Measurements from ENCODE around the gene PLXNC1.

The PLXNC1 gene

GRCh38 chr12:94248582-94248981, 100.2 kb downstream of the PLXNC1 start:
- in situ Hi-C loops (cut with MboI; ENCODE audit: low pct_unique_long_range_greater_than_20kb, low sequenced_read_pairs): no loop called here

GRCh38 chr12:94250130-94250529, 101.8 kb downstream of the PLXNC1 start:
- DNase-seq: no peak
- in situ Hi-C loops (cut with MboI; ENCODE audit: low pct_unique_long_range_greater_than_20kb, low sequenced_read_pairs): no loop called here

More at GRCh38 chr12:94248582-94248981, 100.2 kb downstream of the PLXNC1 start:
- no peak for DNase-seq

- no peak for DNase-seq
- in situ Hi-C loops (cut with MboI; ENCODE audit: low pct_unique_long_range_greater_than_20kb, low sequenced_read_pairs): no loop called here
These were observed 105.9 kb downstream of the PLXNC1 start for GRCh38 chr12:94254270-94254669.

GRCh38 chr12:94255006-94255405, 106.6 kb downstream of the PLXNC1 start:
- no peak for DNase-seq
- in situ Hi-C loops (cut with MboI; ENCODE audit: low pct_unique_long_range_greater_than_20kb, low sequenced_read_pairs): no loop called here

- in situ Hi-C loops (cut with MboI; ENCODE audit: low pct_unique_long_range_greater_than_20kb, low sequenced_read_pairs): no loop called here
- DNase-seq: no peak
These were observed 107.1 kb downstream of the PLXNC1 start for GRCh38 chr12:94255428-94255827.

GRCh38 chr12:94258593-94258992, 110.2 kb downstream of the PLXNC1 start:
- DNase-seq: no peak
- in situ Hi-C loops (cut with MboI; ENCODE audit: low pct_unique_long_range_greater_than_20kb, low sequenced_read_pairs): no loop called here

GRCh38 chr12:94260017-94260416, 111.6 kb downstream of the PLXNC1 start:
- in situ Hi-C loops (cut with MboI; ENCODE audit: low pct_unique_long_range_greater_than_20kb, low sequenced_read_pairs): no loop called here
- DNase-seq: no peak

- no peak for DNase-seq
- in situ Hi-C loops (cut with MboI; ENCODE audit: low pct_unique_long_range_greater_than_20kb, low sequenced_read_pairs): no loop called here
These were observed 112.3 kb downstream of the PLXNC1 start for GRCh38 chr12:94260717-94261116.

GRCh38 chr12:94261119-94261518, 112.7 kb downstream of the PLXNC1 start:
- in situ Hi-C loops (cut with MboI; ENCODE audit: low pct_unique_long_range_greater_than_20kb, low sequenced_read_pairs): no loop called here
- no peak for DNase-seq

GRCh38 chr12:94261786-94262185, 113.4 kb downstream of the PLXNC1 start:
- in situ Hi-C loops (cut with MboI; ENCODE audit: low pct_unique_long_range_greater_than_20kb, low sequenced_read_pairs): no loop called here
- DNase-seq: no peak

- in situ Hi-C loops (cut with MboI; ENCODE audit: low pct_unique_long_range_greater_than_20kb, low sequenced_read_pairs): no loop called here
- DNase-seq: peak; percentile 77
These were observed 114.0 kb downstream of the PLXNC1 start for GRCh38 chr12:94262228-94263010.

GRCh38 chr12:94263011-94263811, 114.8 kb downstream of the PLXNC1 start:
- in situ Hi-C loops (cut with MboI; ENCODE audit: low pct_unique_long_range_greater_than_20kb, low sequenced_read_pairs): no loop called here
- DNase-seq: peak; percentile 85

GRCh38 chr12:94263905-94264561, 115.7 kb downstream of the PLXNC1 start:
- in situ Hi-C loops (cut with MboI; ENCODE audit: low pct_unique_long_range_greater_than_20kb, low sequenced_read_pairs): no loop called here
- no peak for DNase-seq

GRCh38 chr12:94264736-94265485, 116.5 kb downstream of the PLXNC1 start:
- in situ Hi-C loops (cut with MboI; ENCODE audit: low pct_unique_long_range_greater_than_20kb, low sequenced_read_pairs): no loop called here
- no peak for DNase-seq

GRCh38 chr12:94265539-94265938, 117.2 kb downstream of the PLXNC1 start:
- DNase-seq: no peak
- in situ Hi-C loops (cut with MboI; ENCODE audit: low pct_unique_long_range_greater_than_20kb, low sequenced_read_pairs): no loop called here

GRCh38 chr12:94265966-94266745, 117.8 kb downstream of the PLXNC1 start:
- in situ Hi-C loops (cut with MboI; ENCODE audit: low pct_unique_long_range_greater_than_20kb, low sequenced_read_pairs): no loop called here
- DNase-seq: peak; percentile 43

GRCh38 chr12:94266796-94267536, 118.6 kb downstream of the PLXNC1 start:
- DNase-seq: peak; percentile 30
- in situ Hi-C loops (cut with MboI; ENCODE audit: low pct_unique_long_range_greater_than_20kb, low sequenced_read_pairs): no loop called here

- no peak for DNase-seq
- in situ Hi-C loops (cut with MboI; ENCODE audit: low pct_unique_long_range_greater_than_20kb, low sequenced_read_pairs): no loop called here
These were observed 119.1 kb downstream of the PLXNC1 start for GRCh38 chr12:94267537-94267872.

Data from KBM-7 (cell line).